Esophagus mucosa (tissue), 1 donor: ENCODE results near the gene FIG4. TPM values are rescaled to one million over a fixed set of nuclear protein-coding genes. Genes with fewer than 3 reads are reported as not detected.

ENCODE experiments used
- ATAC-seq: fragments of 200-7000 bp; cut with Tn5 transposase; one replicate; pipeline ENCODE4 v1.9.1; 2020
- total RNA-seq: library from RNA; stranded (reverse); gene quantifications from one replicate; pipeline ENCODE4 v1.2.4, GENCODE V29; 2023
- donor health status: DM: yes; HTN: yes; CAD: no.

FIG4 gene
- total RNA-seq, 1 donor from 2014 or later = 8.8 TPM

DNA sequence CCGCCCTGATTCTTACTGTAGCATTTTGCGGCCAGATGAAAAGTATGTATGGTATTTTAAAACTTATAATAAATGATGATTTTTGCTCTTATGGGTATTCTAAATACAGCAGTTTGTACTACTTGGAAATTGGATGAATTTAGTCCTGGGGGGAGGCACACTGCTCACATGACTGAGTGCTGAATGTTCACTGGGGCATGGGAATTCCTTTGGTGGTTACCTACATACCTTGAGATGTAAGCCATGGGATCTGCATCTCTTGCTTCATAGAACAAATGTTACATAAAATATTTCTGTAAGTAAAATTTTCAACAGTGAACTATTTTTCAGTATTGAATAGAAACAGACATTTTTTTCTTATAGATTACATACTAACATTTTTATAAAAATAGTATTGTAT lies 71.1 kb downstream of the FIG4 start:
- ATAC-seq = no peak

DNA sequence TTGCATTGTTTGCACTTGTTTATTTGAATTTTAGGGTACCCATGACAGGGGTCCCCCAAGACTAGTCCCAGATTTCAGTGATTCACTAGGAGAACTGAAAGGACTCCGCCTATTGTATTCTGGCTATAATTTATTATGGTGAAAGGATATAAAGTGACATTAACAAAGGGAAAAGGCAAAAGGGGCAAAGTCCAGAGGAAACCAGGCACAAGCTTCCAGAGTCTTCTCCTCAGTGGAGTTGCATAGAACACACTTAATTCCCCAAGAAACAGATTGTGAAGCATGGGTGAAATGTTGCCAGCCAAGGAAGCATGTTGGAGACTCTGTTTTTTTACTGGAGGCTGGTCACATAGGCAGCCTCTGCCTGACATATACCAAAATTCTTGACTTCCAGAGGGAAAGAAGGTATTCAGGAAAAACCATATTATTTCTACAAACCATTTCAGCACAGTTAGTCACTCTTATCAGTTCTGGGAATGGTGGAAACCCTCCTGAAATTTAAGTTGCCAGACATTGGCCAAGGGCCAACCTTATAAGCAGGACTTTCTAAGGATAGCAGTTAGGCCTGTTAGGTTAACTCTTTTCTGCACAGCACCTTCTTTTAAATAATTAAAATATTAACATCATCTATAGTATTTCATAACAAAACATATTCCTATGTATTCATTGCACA lies 71.8 kb downstream of the FIG4 start:
- no peak for ATAC-seq

DNA sequence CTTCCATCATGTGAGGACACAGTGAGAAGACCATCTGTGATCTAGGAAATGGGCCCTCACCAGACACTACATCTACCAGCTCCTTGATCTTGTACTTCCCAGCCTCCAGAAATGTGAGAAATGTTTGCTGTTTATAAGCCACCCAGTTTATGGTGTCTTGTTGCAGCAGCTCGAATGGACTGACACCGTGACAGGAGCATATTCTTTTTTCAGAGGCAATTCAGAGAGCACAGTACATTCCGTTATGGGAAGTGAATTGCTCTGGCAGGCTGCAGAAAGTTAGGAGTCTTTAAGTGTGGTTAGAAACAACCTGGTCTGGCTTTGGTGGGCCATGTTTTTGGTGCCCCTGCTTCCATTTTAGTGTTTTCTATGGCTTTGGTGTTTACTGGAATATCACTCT lies 75.1 kb downstream of the FIG4 start:
- no peak for ATAC-seq

DNA sequence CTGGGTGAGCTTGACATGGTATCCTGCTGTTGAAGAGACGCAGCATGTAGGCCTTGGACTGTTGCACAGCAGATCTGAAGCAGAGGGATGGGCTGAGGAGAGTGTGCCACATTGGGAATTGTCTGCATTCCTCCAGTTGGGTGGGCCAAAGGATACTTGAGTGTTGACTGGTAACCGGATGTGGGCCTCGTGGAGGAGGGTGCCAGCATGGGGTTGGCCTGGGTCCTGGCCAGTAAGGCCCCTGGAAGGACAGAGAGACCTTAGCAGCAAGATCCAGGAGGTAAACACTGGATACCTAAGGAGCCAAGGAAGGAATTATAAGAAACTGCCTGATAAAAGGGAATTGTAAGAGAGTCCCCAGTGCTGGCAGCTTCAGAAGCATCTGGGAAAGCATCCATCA lies 76.9 kb downstream of the FIG4 start:
- ATAC-seq = no peak

DNA sequence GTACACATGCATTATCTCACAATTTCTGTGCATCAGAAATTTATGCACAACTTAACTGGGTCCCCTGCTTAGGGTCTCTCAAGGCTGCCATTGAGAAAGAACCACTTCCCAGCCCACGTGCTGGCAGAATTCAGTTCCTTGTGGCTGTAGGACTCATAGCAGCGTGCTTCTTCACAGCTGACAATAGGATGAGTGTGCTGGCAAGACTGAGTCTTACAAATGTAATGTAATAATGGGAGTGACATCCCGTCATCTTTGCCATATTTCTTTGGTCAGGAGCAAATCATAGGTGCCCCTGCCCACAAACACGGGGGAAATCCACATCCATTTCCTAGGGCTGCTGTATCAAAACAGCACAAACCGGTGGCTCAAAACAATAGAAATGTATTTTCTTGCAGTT lies 77.4 kb downstream of the FIG4 start:
- no peak for ATAC-seq

DNA sequence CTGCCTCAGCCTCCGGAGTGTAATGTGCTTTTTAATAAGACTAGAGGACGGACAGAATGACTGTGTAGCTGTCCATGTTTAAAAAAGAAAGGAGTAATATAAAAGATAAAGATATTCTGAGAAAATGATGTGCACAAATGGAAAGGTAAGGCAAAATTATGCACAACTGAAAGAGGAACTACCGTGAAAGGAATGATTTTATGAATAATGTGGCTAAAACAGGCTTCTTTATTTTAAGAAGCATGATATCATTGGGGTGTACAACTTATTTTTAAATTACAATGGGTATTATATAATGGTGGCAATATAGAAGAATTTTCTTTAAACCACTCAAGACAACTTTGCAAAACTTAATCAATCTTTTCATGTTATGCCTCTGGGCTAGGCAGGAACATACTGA lies 78.1 kb downstream of the FIG4 start:
- no peak for ATAC-seq

DNA sequence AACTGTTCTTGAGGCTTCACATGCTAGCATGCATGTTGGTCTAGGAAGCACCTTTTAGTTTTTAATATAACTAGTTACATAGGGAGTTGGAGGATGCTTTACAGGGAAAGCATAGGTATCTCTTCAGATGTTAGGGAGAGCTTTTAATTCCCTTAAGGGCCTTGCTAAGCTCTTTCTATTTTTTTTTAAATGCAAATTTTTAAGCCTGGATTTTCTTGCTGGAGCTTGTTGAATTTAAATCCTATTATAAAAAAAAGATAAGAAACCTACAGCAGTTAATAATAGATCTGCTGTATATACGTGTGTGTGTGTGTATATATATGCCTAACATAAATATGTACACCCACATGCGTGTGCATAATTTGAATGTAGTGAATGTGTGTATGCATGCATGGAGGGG lies 79.0 kb downstream of the FIG4 start:
- ATAC-seq = no peak

DNA sequence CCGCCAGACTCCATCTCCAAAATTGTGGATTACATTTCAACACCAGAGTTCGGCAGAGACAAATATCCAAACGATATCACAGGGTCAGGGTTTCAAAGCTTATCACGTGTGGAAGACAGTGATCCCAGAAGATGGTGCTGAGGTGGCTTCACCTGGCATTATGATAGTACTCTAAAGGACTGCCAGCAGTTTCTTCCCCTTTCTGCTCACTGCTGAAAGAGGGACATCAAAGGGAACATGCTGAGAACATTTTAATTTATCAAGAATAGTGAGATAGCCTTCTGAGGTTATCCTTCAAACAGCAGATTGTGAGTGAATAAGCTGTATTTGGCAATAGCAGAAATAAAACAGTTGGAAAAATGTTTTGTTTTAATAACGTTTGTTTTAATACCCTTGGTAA lies 79.7 kb downstream of the FIG4 start:
- ATAC-seq = no peak

DNA sequence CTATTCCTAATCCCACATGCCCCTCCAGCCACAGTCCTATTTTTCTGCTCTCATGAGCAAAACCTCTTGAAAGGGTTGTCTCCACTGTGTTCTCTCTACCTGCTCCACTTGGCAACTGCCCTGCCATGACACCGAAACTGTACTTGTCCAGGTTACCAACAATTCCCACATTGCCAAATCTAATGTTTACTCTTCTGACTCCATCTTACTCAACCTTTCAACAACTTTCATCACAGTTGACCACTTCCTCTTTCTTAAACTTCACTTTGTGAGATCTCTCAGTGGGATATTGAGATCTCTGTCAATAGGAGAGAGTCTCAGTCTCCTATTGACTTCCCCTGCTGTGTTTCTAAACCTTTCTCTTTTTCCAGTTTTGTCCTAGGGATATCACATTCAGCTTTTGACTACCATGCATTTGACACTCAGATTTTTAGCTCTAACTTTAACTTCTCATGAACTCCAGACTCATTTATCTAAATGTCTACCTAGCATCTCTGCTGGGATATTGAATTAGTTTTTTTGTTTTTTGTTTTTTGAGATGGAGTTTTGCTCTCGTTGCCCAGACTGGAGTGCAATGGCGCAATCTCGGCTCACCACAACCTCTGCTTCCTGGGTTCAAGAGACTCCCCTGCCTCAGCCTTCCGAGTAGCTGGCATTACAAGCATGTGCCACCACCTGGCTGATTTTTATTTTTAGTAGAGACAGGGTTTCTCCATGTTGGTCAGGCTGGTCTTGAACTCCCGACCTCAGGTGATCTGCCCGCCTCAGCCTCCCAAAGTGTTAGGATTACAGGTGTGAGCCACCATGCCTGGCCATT lies 81.1 kb downstream of the FIG4 start:
- ATAC-seq = peak; percentile 17

DNA sequence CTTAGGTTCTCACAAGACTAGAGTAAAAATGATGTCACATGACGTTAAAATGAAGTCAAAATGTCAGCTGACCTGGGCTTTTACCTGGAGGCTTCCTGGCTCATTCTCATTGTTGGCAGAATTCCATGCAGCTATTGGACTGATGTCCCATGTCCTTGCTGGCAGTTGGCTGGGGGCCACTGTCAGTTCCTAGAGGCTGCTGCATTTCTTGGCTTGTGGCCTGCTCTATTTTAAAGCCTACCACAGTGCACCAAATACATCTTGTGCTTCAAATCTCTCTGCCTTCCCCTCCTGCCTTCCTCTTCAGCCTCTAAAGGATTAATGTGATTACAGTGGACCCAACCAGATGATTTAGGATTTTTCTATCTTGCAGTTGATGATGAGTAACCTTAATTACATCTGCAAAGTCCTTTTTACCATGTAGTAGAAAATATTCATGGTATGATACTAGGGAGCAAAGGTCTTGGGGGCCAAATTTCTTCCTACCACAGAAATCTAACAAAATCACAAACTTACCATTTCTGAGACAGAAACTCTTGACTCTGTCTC lies 81.9 kb downstream of the FIG4 start:
- no peak for ATAC-seq

DNA sequence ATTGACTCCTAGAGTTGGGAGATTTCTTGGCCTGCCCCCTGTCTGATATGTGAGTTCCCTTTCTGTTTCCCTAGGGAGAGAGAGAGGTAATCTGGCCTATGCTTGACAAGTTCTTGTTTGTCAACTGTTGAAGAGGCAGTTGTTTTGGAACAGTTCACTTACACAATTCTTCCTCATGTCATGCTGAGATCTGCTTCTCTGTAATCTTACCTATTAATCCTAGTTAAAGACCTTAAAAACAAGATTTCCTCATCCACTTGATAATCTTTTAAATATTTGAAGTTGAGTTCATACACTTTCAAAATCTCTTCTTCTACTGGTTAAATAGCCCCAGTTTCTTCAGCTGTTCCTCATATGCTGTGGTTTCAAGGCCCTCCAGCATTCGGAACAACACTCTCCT lies 89.9 kb downstream of the FIG4 start:
- no peak for ATAC-seq

DNA sequence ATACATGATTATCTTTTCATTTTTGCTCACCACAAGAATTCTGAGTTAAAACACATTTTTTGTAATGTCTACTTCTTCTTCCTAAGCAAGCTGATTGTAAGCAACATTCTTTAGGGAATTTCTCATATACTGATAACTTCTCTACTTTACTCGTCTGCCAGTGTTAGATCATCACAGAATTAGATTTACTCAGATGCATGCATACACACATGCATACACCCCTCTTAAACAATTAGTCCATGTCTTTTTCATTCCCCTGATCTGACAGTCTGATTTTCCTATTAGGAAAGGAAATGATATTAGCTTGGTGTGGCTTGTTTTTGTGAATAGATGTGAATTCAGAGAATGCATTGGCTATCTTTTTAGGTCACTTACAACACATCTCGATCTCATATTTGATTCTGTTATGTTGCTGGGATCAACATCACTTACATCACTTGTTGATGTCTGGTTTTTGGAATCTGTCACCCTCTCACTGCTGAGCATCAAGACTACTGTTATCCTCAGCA lies 91.4 kb downstream of the FIG4 start:
- no peak for ATAC-seq

DNA sequence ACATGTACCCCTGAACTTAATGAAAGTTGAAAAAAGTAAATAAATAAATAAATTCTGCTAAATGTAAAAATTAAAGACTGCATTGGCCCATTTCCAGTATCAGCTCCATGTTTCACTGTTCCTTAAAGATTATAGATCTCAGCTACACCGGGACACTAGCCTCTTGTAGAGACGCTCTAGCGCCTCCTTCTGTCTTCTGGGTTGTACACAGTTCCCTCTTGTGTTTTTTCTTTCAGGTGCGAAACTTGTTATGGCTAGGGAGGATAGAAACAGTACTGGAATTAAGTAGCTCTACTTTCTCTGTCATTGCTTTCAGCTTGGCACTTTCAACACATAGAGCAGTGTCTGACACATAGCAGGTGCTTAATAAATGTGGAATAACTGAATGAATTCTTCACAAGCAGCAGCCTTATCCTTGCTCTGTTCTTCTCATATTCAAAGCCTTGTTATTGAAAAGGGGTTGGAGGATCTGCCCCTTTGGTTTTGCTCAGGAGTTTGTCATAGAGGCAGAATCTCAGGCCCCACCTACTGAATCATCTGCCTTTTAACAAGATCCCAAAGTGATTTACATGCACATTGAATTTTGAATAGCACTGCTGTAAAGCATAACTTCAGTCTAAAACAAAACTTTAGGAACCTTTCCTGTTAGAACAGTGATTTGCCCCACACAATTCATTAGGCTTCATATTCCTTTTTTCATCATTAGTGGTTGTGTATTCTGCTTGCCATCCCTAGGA lies 92.3 kb downstream of the FIG4 start:
- ATAC-seq = no peak

DNA sequence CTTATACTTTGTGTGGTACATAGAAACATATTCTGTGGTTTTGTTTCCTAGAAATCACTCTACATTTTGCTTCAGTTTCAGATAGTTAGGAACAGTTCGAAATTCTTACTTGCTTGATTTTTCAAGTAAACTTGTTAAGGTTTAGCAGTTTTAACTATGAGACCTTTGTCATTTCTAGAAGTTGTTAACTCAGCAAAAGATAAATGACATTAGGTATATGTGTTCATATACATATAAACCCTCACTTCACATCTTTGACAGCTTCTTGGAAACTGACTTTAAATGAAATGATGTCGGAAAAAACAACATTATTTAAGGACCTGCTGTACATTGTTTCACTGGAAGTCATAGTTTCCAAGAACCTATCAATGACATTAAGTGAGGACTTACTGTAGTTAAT lies 96.2 kb downstream of the FIG4 start:
- no peak for ATAC-seq

DNA sequence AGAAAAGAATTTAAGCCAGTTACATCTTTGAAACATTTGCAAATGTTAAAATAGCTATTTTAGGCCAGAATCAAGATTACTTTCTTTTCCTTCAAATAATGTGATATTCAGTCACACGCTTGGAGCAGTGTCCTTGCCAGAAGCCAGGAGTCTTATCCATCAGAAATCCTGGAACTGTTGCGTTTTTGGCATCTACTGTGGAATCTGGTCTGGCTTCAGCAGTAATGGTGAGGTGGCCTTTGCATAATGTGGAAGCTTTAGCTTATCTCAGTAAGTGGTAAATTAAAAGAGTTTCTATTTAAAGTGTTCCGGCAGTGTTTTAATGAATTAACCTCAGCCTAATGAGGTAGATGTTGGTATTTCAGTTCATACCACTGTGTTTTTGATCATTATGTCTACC lies 97.6 kb downstream of the FIG4 start:
- ATAC-seq = no peak

DNA sequence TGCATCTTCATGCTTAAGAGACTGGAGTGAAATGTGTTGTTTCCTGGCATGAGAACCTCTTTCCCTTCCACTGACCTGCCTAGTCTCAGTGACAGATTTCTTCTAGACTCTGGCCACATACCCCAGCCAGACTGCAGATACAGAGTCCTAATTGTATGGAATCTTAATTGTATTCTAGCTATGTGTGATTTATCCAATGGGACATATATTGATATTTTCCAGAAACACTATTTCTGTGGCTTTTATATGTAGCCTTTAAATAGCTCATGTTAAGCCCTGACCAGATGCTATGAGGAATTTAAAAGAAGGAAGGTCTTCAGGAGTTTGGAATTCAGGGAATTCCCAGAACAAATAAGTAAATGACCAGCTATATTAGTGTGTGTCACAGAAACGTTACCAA lies 99.0 kb downstream of the FIG4 start:
- no peak for ATAC-seq

DNA sequence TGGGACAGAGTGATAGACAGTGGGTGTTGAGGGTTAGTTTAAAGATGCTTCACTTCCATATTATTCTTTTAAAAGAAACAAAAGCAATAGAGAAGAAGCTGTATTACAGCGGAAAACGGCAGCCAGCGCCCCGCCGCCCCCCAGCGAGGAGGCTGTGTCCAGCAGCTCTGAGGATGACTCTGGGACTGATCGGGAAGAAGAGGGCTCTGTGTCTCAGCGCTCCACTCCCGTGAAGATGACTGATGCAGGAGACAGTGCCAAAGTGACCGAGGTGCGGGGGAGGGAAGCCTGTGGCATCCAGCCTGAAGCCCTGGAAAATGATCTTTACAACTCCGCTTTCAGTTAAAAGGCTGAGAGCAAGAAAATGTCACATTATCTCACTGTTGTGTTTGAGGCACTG lies 100.2 kb downstream of the FIG4 start:
- no peak for ATAC-seq

DNA sequence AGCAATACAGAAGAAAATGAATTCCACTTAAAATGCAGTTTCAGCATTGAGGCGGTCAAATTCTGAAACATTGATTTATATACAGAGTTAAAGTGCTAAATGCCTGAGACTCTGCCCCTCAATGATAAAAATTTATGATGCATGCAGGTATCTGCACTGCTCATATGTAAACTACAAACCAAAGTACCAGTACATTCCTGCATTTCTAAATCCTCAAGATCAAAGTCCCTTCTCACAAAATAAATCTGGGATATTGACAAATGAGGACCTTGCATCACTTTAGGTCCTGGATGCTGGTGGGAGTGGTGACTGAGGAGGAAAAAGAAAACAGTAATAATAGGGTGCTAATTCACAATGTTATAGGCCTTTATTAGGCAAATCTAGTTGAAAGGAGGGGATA lies 101.9 kb downstream of the FIG4 start:
- ATAC-seq = no peak

DNA sequence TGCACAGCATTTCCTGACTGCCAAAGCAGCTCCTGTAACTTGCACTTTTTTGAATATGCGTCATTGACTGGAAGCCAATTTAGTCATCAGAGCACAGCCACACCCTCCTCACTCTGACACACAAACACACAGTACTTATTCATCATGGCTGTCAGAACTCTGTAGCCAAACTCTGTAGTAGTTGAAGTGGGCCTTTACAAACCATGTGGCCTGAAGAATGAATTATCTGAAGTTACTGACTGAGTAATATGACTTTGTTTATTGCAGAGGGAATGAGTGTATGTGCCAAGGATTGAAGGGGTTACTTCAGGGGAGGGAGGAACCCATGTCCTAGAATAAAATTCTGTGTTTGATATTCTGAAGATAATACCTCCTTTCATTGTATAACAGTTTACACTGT lies 102.7 kb downstream of the FIG4 start:
- ATAC-seq = peak; percentile 99

DNA sequence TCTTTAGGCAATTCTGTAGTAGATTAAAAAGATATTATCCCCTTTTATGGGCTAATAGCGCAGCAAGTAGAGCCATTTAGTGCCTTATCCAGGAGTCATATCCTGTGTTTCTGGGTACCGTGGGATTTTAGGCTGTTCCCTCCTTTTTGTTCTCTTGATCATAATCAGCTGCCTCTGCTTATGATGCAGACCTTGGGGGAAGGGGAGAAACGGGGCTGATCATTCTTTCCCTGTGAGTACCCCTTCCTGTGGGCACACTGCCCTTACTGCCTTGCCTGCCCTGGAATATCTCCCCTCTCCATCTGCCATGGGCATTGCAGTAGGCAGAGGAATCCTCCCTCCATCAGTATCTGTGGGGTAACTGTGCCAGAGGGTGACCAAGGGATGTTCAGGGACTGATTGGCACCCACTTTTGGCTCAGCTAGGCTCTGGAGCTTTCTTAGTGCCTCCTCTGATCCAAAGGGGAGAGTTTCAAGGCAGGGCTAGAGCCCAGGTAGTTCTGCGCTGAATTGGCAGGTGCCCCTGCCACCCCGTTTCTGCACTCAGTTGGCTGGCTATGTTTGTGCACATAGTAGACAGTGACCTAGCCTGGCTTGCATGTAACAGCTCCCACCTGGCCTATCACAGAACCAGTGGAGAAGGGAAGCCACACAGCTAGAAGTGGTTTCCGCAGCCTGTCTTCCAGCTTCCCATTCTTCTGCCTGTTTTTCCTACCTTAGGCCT lies 103.3 kb downstream of the FIG4 start:
- ATAC-seq = peak; percentile 33

DNA sequence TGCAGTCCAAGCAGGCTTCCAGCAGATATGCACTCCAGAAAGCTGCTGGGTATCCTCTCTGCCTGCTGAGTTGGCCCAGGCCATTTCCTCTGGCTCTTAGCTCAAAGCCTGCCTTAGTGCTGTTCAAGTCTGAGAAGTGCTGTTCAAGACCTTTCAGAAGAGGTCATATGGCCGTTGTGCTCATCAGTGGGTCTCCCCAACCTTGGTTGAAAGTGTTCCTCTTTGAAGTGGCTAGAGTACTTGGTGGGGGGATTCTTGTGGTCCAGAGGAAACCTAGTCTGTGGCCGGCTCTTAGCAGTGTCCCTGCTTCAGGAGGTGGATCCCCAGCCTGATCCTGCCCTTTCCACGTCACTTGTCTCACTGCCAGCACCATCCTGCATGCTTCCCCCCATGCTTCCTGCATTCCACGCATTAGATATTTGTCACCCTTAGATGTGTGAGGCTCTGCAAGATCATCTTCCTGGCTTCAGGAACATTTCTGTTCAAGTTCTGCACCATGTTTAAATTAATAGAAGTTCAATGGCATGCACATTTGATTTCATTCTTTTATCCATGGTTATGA lies 105.0 kb downstream of the FIG4 start:
- no peak for ATAC-seq

DNA sequence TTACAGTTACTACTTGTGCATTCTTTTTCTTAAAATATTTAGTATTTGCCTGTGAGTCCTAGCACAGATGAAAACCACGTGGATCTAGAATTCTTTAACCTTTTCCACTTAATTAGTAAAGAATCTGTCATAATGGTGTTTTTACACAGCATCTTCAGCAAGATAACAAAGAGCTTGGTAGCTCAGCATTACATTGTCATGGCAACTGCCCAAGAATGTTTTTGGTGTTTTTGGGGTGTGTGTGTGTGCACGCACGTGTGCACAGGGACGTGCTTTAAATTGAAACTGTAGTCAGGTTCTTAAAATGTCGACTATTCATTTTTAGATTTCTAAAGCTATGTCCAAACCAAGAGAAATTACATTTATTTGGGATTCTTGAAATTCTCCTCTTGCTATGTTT lies 108.0 kb downstream of the FIG4 start:
- no peak for ATAC-seq
